K562 (cell line): ENCODE results near the gene SLAMF9. TPM values are rescaled to one million over a fixed set of nuclear protein-coding genes. Genes with fewer than 3 reads are reported as not detected.

ENCODE experiments used
- ATAC-seq: fragments of 200-7000 bp; cut with Tn5 transposase; 3 replicates; pipeline ENCODE4 v1.9.1; 2020; ENCODE audit warnings: moderate library complexity
- BruUV-seq: library from RNA; stranded (reverse); fragments of 400-500 nt; replicated peaks from 2 replicates; lab custom pipeline; 2021; lab: Mats Ljungman, UMichigan
- CTCF ChIA-PET: fragments of 300-600 bp; formaldehyde crosslinking; extraction: SDS; loops from one replicate; lab custom pipeline; 2021; ENCODE audit warnings: low intra/inter-chr PET ratio; lab: Yijun Ruan, JAX
- POLR2A ChIA-PET: fragments of 300-600, 350-650 bp; sonication (Branson Sonifier 250); formaldehyde crosslinking; extraction: SDS; loops from one replicate; lab custom pipeline; 2021; ENCODE audit warnings: antibody characterized with exemption, inconsistent platforms; lab: Yijun Ruan, JAX
- DNase-seq, 4 experiments: peaks; one replicate each; pipeline versions ENCODE4 v3.0.0 to v3.0.0-alpha.2; 2011 to 2018; ENCODE audit warnings: low spot score in 3 of 4, mixed read lengths in 3 of 4; ENCODE audit errors: extremely low read depth in 1 of 4
- FAIRE-seq: peaks from 2 replicates; lab custom pipeline; 2011; peaks lifted over from hg19 to GRCh38; lab: Jason Lieb, UNC
- H2AFZ ChIP-seq: 2 replicates; pipeline ENCODE4 v1.6.0; 2011; ENCODE audit warnings: low read depth, low read length, control low read depth, inconsistent platforms
- H3K27ac ChIP-seq: fragments of 200-600 bp; 3 replicates; pipeline ENCODE4 v1.8.0; 2011; ENCODE audit warnings: low read depth, mild to moderate bottlenecking, control low read depth, inconsistent platforms, low read length, moderate library complexity, mixed read lengths; ENCODE audit errors: extremely low read depth
- H3K27me3 ChIP-seq, 2 experiments: fragments of 300-600 bp in 1 of 2; 2 replicates in 1 of 2; 3 replicates in 1 of 2; pipeline versions ENCODE4 v1.6.0 to v1.8.0; 2011; ENCODE audit warnings: inconsistent platforms in 2 of 2, low read length in 2 of 2, mild to moderate bottlenecking in 1 of 2, mixed read lengths in 1 of 2, moderate library complexity in 1 of 2; ENCODE audit not compliant: control insufficient read depth in 2 of 2, insufficient read depth in 2 of 2
- H3K36me3 ChIP-seq: fragments of 300-600 bp; 3 replicates; pipeline ENCODE4 v1.8.0; 2011; ENCODE audit warnings: mild to moderate bottlenecking, low read length, inconsistent platforms; ENCODE audit not compliant: control insufficient read depth, insufficient read depth
- H3K4me1 ChIP-seq, 2 experiments: fragments of 200-600 bp in 1 of 2; replicated peaks in 1 of 2; 2 replicates in 1 of 2; 3 replicates in 1 of 2; pipeline versions ENCODE4 v1.5.1 to v1.8.0; 2011; ENCODE audit warnings: inconsistent platforms in 2 of 2, low read length in 2 of 2, mild to moderate bottlenecking in 1 of 2, mixed read lengths in 1 of 2, moderate library complexity in 1 of 2; ENCODE audit not compliant: control insufficient read depth in 2 of 2, insufficient read depth in 2 of 2
- H3K4me2 ChIP-seq: 2 replicates; pipeline ENCODE4 v1.6.1; 2011; ENCODE audit warnings: low read length, control low read depth, inconsistent platforms, mixed read lengths; ENCODE audit not compliant: insufficient read depth
- H3K4me3 ChIP-seq: fragments of 200-600 bp; sonication (generic), shearing (Covaris generic); 2 replicates; pipeline ENCODE4 v1.5.1; 2016; ENCODE audit warnings: control low read depth, inconsistent platforms
- H3K79me2 ChIP-seq: fragments of 200-600 bp; 3 replicates; pipeline ENCODE4 v1.8.0; 2011; ENCODE audit warnings: low read length, inconsistent platforms; ENCODE audit not compliant: control insufficient read depth, insufficient read depth
- H3K9ac ChIP-seq, 2 experiments: 2 replicates each; pipeline versions ENCODE4 v1.6.0 to v1.6.1; 2011; ENCODE audit warnings: low read depth in 2 of 2, low read length in 2 of 2, control low read depth in 1 of 2, inconsistent platforms in 1 of 2, mild to moderate bottlenecking in 1 of 2, mixed read lengths in 1 of 2; ENCODE audit not compliant: insufficient read depth in 1 of 2
- H3K9me1 ChIP-seq: one replicate; pipeline ENCODE4 v1.6.0; 2011; ENCODE audit warnings: inconsistent platforms, mild to moderate bottlenecking, low read length, moderate library complexity; ENCODE audit not compliant: control insufficient read depth, insufficient read depth
- H3K9me3 ChIP-seq: replicated peaks from 2 replicates; pipeline ENCODE4 v1.5.1; 2011; ENCODE audit warnings: low read depth, low read length, inconsistent platforms; ENCODE audit not compliant: control insufficient read depth, insufficient read depth
- H4K20me1 ChIP-seq: replicated peaks from 2 replicates; pipeline ENCODE4 v1.6.1; 2011; ENCODE audit warnings: low read length, inconsistent platforms, mixed read lengths; ENCODE audit not compliant: control insufficient read depth, insufficient read depth
- COPS2 ChIP-seq: fragments of 450-650 bp; conservative IDR thresholded peaks from 2 replicates; pipeline ENCODE4 v1.6.1; 2016; ENCODE audit warnings: mild to moderate bottlenecking, moderate library complexity
- CTBP1 ChIP-seq: fragments of 450-650 bp; IDR thresholded peaks from 2 replicates; pipeline ENCODE4 v1.6.1; 2016; ENCODE audit warnings: borderline replicate concordance
- FOSL1 ChIP-seq: fragments of 200-800 bp; sonication (Bioruptor generic); conservative IDR thresholded peaks from 2 replicates; pipeline ENCODE4 v1.6.1; 2016; ENCODE audit warnings: missing genetic modification characterization, missing compliant biosample characterization
- GABPB2 ChIP-seq: fragments of 250-450 bp; sonication (Bioruptor Pico); conservative IDR thresholded peaks from 2 replicates; pipeline ENCODE4 v1.5.1; 2021; ENCODE audit warnings: mild to moderate bottlenecking
- HMG20B ChIP-seq: fragments of 250-450 bp; sonication (Bioruptor Pico); IDR thresholded peaks from 2 replicates; pipeline ENCODE4 v1.5.0; 2021; ENCODE audit warnings: mild to moderate bottlenecking
- ILK ChIP-seq: fragments of 450-650 bp; IDR thresholded peaks from 2 replicates; pipeline ENCODE4 v1.6.1; 2016; ENCODE audit warnings: missing genetic modification characterization, low read depth, mild to moderate bottlenecking, missing compliant biosample characterization, moderate library complexity, borderline replicate concordance
- NCOA4 ChIP-seq: fragments of 450-650 bp; IDR thresholded peaks from 2 replicates; pipeline ENCODE4 v1.6.1; 2018; ENCODE audit warnings: mild to moderate bottlenecking; ENCODE audit not compliant: partially characterized antibody
- NFIX ChIP-seq: fragments of 250-450 bp; sonication (Bioruptor Pico); IDR thresholded peaks from 2 replicates; pipeline ENCODE4 v1.4.0; 2020; ENCODE audit warnings: low read depth, mild to moderate bottlenecking, moderate library complexity
- NR2F6 ChIP-seq: fragments of 450-650 bp; formaldehyde crosslinking; IDR thresholded peaks from 2 replicates; pipeline ENCODE4 v1.4.0; 2020; ENCODE audit warnings: mild to moderate bottlenecking
- ZBTB7A ChIP-seq: IDR thresholded peaks from 2 replicates; pipeline ENCODE4 v1.6.1; 2011; ENCODE audit warnings: low read depth, mild to moderate bottlenecking, low read length, moderate library complexity, borderline replicate concordance; ENCODE audit not compliant: control insufficient read depth
- ZNF134 ChIP-seq: fragments of 250-450 bp; sonication (Bioruptor Pico); conservative IDR thresholded peaks from 2 replicates; pipeline ENCODE4 v1.4.0; 2020
- ZNF217 ChIP-seq: sonication (generic); formaldehyde crosslinking; IDR thresholded peaks from 2 replicates; pipeline ENCODE4 v1.8.0; 2022; ENCODE audit warnings: mild to moderate bottlenecking, missing genetic modification reagents
- WGBS: fragments of 100-300 bp; shearing (Covaris generic); methylation state at CpG from one replicate; pipeline ENCODE4 v1.1.6; 2016; ENCODE audit warnings: low coverage, mixed read lengths; ENCODE audit not compliant: insufficient coverage; ENCODE audit errors: missing lambda C conversion rate; 5-methylcytosine and 5-hydroxymethylcytosine counted together
- in situ Hi-C: fragments of 300-500 bp; cut with MboI; formaldehyde crosslinking; loops from 4 replicates; pipeline ENCODE4 v1.15.0; 2018; ENCODE audit warnings: inconsistent platforms, mixed read lengths
- intact Hi-C: fragments of 100-400 bp; cut with micrococcal nuclease; formaldehyde crosslinking; loops from 2 replicates; pipeline ENCODE4 v1.14.2; 2022
- polyA plus RNA-seq, 8 experiments: library from polyadenylated mRNA; depleted of rRNA in 4 of 8; stranded (reverse) in 5 of 8; unstranded in 3 of 8; fragments of >200 nt; fragmentation: Nextera tagmentation in 2 of 8; fragmentation: Illumina TruSeq in 1 of 8; extraction: Ambion mirVana in 2 of 8; extraction: Trizol in 1 of 8; gene quantifications; 2 replicates each; pipeline versions ENCODE4 v1.2.1 to v1.2.3, GENCODE V29; 2011 to 2014; ENCODE audit warnings: inconsistent platforms in 1 of 8, missing spikeins in 1 of 8
- total RNA-seq, 7 experiments: library from RNA; depleted of rRNA in 6 of 7; stranded (reverse); fragments of >200 nt in 6 of 7; fragmentation: Illumina TruSeq in 2 of 7; extraction: Trizol in 2 of 7; gene quantifications; 2 replicates each; pipeline versions ENCODE4 v1.2.1 to v1.2.3, GENCODE V29; 2011 to 2021; ENCODE audit warnings: low replicate concordance in 1 of 7
- TF ChIP-seq, protein P1 (sequence below): fragments of 450-650 bp; formaldehyde crosslinking; IDR thresholded peaks from 2 replicates; pipeline ENCODE4 v1.4.0; 2020; ENCODE audit warnings: mild to moderate bottlenecking, mixed read lengths
- TF ChIP-seq, protein P2 (sequence below): fragments of 450-650 bp; IDR thresholded peaks from 2 replicates; pipeline ENCODE4 v1.6.1; 2016; ENCODE audit warnings: low read depth, mild to moderate bottlenecking, moderate library complexity
- TF ChIP-seq, protein P3 (sequence below): sonication (generic); formaldehyde crosslinking; IDR thresholded peaks from 2 replicates; pipeline ENCODE4 v1.8.0; 2022; ENCODE audit warnings: mild to moderate bottlenecking, low read depth, missing genetic modification reagents
- TF ChIP-seq, protein P4 (sequence below): sonication (generic); formaldehyde crosslinking; IDR thresholded peaks from 2 replicates; pipeline ENCODE4 v1.8.1; 2023; ENCODE audit warnings: missing genetic modification reagents, mild to moderate bottlenecking, borderline replicate concordance

SLAMF9 gene
- total and polyA plus RNA-seq, 9 of the 15 experiments (the other 6 are each of a cell fraction or from before 2014, with no cell fraction given): 0.13 to 0.21 TPM; not detected in 7

DNA sequence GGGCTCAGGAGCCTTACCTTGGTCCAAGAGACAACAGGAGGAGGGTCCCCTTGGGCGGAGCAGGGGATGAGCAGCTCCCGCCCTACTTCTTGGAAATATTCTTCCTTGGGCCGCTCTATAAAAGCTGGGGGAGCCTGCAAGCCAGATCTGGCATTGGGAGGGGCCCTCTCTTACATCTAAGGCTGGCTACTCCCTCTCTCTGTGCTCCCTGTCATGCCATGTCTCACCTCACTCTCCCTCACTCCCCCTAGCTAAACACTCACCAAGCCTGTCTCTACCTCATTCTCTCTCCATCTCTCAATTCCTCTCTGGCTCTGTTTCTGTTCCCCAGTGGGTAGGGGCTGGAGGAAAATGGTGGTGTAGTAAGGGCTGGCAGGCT is 22.3 kb downstream of the SLAMF9 start:
- Histone ChIP-seq H3K9ac (peak overlapping the region in 1 of 2 experiments; percentile 26; a peak in 1 of 4 replicates), H3K4me2 (no peak overlapping the region), H2AFZ (no peak overlapping the region), H4K20me1 (no peaks in the 10 kb centered on the region; the same call in 1 of the 2 replicates), H3K27ac (no peak overlapping the region), H3K4me3 (no peak overlapping the region), H3K4me1 (peaks cover 4 to 51% of the 10 kb centered on the region in 2 experiments; a peak in 3 of 5 replicates), H3K27me3 (peaks cover 9 to 51% of the 10 kb centered on the region in 2 experiments; a peak in 4 of 5 replicates), H3K79me2 (no peaks in the 10 kb centered on the region), H3K9me1 (no peaks in the 10 kb centered on the region), H3K36me3 (no peaks in the 10 kb centered on the region), H3K9me3 (no peaks in the 10 kb centered on the region)
- ChIA-PET CTCF (no interaction called here), POLR2A (no interaction called here)
- DNase-seq (no peak), ATAC-seq (no peak), FAIRE-seq (no peak)
- in situ Hi-C loops: no loop called here
- no TSS peak for BruUV-seq
- 23% methylated on average over 3 of the region's 3 CpGs for WGBS
- intact Hi-C loops: no loop called here
- TF ChIP-seq ILK (tag) (no peak), NCOA4 (no peak), FOSL1 (tag) (no peak), CTBP1 (no peak), HMG20B (CRISPR knock-in tag) (no peak), NR2F6 (CRISPR knock-in tag) (no peak), GABPB2 (no peak), ZNF217 (CRISPR knock-in tag) (no peak), ZNF134 (CRISPR knock-in tag) (no peak), ZBTB7A (no peak), COPS2 (no peak), NFIX (no peak)
- TF ChIP-seq, protein P1, sequence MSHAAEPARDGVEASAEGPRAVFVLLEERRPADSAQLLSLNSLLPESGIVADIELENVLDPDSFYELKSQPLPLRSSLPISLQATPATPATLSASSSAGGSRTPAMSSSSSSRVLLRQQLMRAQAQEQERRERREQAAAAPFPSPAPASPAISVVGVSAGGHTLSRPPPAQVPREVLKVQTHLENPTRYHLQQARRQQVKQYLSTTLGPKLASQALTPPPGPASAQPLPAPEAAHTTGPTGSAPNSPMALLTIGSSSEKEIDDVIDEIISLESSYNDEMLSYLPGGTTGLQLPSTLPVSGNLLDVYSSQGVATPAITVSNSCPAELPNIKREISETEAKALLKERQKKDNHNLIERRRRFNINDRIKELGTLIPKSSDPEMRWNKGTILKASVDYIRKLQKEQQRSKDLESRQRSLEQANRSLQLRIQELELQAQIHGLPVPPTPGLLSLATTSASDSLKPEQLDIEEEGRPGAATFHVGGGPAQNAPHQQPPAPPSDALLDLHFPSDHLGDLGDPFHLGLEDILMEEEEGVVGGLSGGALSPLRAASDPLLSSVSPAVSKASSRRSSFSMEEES (CRISPR knock-in tag): no peak
- TF ChIP-seq, protein P2, sequence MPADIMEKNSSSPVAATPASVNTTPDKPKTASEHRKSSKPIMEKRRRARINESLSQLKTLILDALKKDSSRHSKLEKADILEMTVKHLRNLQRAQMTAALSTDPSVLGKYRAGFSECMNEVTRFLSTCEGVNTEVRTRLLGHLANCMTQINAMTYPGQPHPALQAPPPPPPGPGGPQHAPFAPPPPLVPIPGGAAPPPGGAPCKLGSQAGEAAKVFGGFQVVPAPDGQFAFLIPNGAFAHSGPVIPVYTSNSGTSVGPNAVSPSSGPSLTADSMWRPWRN: no peak
- TF ChIP-seq, protein P3, sequence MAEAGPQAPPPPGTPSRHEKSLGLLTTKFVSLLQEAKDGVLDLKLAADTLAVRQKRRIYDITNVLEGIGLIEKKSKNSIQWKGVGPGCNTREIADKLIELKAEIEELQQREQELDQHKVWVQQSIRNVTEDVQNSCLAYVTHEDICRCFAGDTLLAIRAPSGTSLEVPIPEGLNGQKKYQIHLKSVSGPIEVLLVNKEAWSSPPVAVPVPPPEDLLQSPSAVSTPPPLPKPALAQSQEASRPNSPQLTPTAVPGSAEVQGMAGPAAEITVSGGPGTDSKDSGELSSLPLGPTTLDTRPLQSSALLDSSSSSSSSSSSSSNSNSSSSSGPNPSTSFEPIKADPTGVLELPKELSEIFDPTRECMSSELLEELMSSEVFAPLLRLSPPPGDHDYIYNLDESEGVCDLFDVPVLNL (CRISPR knock-in tag): no peak
- TF ChIP-seq, protein P4, sequence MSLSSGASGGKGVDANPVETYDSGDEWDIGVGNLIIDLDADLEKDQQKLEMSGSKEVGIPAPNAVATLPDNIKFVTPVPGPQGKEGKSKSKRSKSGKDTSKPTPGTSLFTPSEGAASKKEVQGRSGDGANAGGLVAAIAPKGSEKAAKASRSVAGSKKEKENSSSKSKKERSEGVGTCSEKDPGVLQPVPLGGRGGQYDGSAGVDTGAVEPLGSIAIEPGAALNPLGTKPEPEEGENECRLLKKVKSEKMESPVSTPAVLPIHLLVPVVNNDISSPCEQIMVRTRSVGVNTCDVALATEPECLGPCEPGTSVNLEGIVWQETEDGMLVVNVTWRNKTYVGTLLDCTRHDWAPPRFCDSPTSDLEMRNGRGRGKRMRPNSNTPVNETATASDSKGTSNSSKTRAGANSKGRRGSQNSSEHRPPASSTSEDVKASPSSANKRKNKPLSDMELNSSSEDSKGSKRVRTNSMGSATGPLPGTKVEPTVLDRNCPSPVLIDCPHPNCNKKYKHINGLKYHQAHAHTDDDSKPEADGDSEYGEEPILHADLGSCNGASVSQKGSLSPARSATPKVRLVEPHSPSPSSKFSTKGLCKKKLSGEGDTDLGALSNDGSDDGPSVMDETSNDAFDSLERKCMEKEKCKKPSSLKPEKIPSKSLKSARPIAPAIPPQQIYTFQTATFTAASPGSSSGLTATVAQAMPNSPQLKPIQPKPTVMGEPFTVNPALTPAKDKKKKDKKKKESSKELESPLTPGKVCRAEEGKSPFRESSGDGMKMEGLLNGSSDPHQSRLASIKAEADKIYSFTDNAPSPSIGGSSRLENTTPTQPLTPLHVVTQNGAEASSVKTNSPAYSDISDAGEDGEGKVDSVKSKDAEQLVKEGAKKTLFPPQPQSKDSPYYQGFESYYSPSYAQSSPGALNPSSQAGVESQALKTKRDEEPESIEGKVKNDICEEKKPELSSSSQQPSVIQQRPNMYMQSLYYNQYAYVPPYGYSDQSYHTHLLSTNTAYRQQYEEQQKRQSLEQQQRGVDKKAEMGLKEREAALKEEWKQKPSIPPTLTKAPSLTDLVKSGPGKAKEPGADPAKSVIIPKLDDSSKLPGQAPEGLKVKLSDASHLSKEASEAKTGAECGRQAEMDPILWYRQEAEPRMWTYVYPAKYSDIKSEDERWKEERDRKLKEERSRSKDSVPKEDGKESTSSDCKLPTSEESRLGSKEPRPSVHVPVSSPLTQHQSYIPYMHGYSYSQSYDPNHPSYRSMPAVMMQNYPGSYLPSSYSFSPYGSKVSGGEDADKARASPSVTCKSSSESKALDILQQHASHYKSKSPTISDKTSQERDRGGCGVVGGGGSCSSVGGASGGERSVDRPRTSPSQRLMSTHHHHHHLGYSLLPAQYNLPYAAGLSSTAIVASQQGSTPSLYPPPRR (CRISPR knock-in tag): no peak
